Trophoblast cell (in vitro differentiated cells and primary cell): Measurements from ENCODE around the gene LDLRAD3.

Source experiments
- DNase-seq, 2 donors: peaks; one replicate each; pipeline ENCODE4 v3.0.0-alpha.2; 2016
- H2AFZ ChIP-seq: 2 replicates; pipeline ENCODE4 v1.6.1; 2013; ENCODE audit warnings: low read length, moderate library complexity, mild to moderate bottlenecking; ENCODE audit not compliant: insufficient read depth, poor library complexity
- H2AK5ac ChIP-seq: 2 replicates; pipeline ENCODE4 v1.6.1; 2013; ENCODE audit warnings: mild to moderate bottlenecking, low read length
- H2BK120ac ChIP-seq: 2 replicates; pipeline ENCODE4 v1.6.1; 2013; ENCODE audit warnings: low read length, mild to moderate bottlenecking, moderate library complexity; ENCODE audit not compliant: insufficient read depth, poor library complexity
- H2BK12ac ChIP-seq: 2 replicates; pipeline ENCODE4 v1.6.1; 2013; ENCODE audit warnings: mild to moderate bottlenecking, low read length, moderate library complexity
- H2BK5ac ChIP-seq: 2 replicates; pipeline ENCODE4 v1.6.1; 2013; ENCODE audit warnings: low read length, low read depth, moderate library complexity, mild to moderate bottlenecking; ENCODE audit not compliant: poor library complexity
- H3K14ac ChIP-seq: 2 replicates; pipeline ENCODE4 v1.6.1; 2013; ENCODE audit warnings: mild to moderate bottlenecking, low read length
- H3K18ac ChIP-seq: 2 replicates; pipeline ENCODE4 v1.6.1; 2013; ENCODE audit warnings: mild to moderate bottlenecking, low read length
- H3K23ac ChIP-seq: 2 replicates; pipeline ENCODE4 v1.6.1; 2013; ENCODE audit warnings: low read length
- H3K27ac ChIP-seq: 2 replicates; pipeline ENCODE4 v1.5.1; 2013; ENCODE audit warnings: low read depth, mild to moderate bottlenecking, inconsistent platforms, low read length, moderate library complexity
- H3K27me3 ChIP-seq: 2 replicates; pipeline ENCODE4 v1.6.1; 2013; ENCODE audit warnings: inconsistent platforms, mild to moderate bottlenecking, low read length, moderate library complexity; ENCODE audit not compliant: insufficient read depth
- H3K36me3 ChIP-seq, 2 experiments: 1 replicate in 1 of 2; 2 replicates in 1 of 2; pipeline ENCODE4 v1.6.1; 2013; ENCODE audit warnings: low read length in 2 of 2, mild to moderate bottlenecking in 2 of 2, moderate library complexity in 1 of 2; ENCODE audit not compliant: insufficient read depth in 2 of 2, control insufficient read depth in 1 of 2
- H3K4ac ChIP-seq: 2 replicates; pipeline ENCODE4 v1.6.1; 2013; ENCODE audit warnings: low read depth, mild to moderate bottlenecking, low read length, moderate library complexity
- H3K4me1 ChIP-seq, 2 experiments: 1 replicate in 1 of 2; 2 replicates in 1 of 2; pipeline ENCODE4 v1.6.1; 2013; ENCODE audit warnings: low read length in 2 of 2, mild to moderate bottlenecking in 2 of 2, moderate library complexity in 1 of 2; ENCODE audit not compliant: insufficient read depth in 2 of 2, control insufficient read depth in 1 of 2
- H3K4me2 ChIP-seq: 2 replicates; pipeline ENCODE4 v1.6.1; 2013; ENCODE audit warnings: inconsistent platforms, mild to moderate bottlenecking, low read length, moderate library complexity
- H3K4me3 ChIP-seq: 2 replicates; pipeline ENCODE4 v1.5.1; 2013; ENCODE audit warnings: mild to moderate bottlenecking, low read depth, low read length, inconsistent platforms
- H3K79me1 ChIP-seq: one replicate; pipeline ENCODE4 v1.6.1; 2013; ENCODE audit warnings: low read length
- H3K79me2 ChIP-seq: 2 replicates; pipeline ENCODE4 v1.6.1; 2013; ENCODE audit warnings: low read length, mild to moderate bottlenecking; ENCODE audit not compliant: control insufficient read depth, insufficient read depth, poor library complexity
- H3K9ac ChIP-seq: 2 replicates; pipeline ENCODE4 v1.6.1; 2013; ENCODE audit warnings: mild to moderate bottlenecking, low read length
- H3K9me3 ChIP-seq: 2 replicates; pipeline ENCODE4 v1.6.1; 2013; ENCODE audit warnings: low read depth, mild to moderate bottlenecking, control low read depth, inconsistent platforms, low read length; ENCODE audit not compliant: insufficient read depth
- H4K12ac ChIP-seq: 2 replicates; pipeline ENCODE4 v1.6.1; 2013; ENCODE audit warnings: low read depth, mild to moderate bottlenecking, low read length, moderate library complexity
- H4K8ac ChIP-seq: 2 replicates; pipeline ENCODE4 v1.6.1; 2013; ENCODE audit warnings: low read depth, mild to moderate bottlenecking, low read length, moderate library complexity
- H4K91ac ChIP-seq: one replicate; pipeline ENCODE4 v1.6.1; 2013; ENCODE audit warnings: low read depth, mild to moderate bottlenecking, low read length, moderate library complexity
- WGBS: extraction: QIAGEN DNeasy Blood & Tissue Kit; methylation state at CpG from one replicate; pipeline ENCODE4 v1.1.7; 2013; ENCODE audit warnings: missing lambda C conversion rate; ENCODE audit not compliant: insufficient read length, insufficient coverage; ENCODE audit errors: extremely low coverage; 5-methylcytosine and 5-hydroxymethylcytosine counted together

LDLRAD3 gene

GRCh38 chr11:36034551-36035331 lies 90.9 kb downstream of the LDLRAD3 start:
- Histone ChIP-seq H3K36me3 (no peaks in the 10 kb centered on the region), H2BK120ac (peak overlapping the region; percentile 100), H4K8ac (peak overlapping the region; percentile 74), H3K79me1 (peaks cover 31% of the 10 kb centered on the region), H3K27me3 (no peaks in the 10 kb centered on the region), H2AFZ (peak overlapping the region; percentile 47), H3K9me3 (peaks cover 3% of the 10 kb centered on the region), H3K14ac (peak overlapping the region; percentile 97), H3K4me2 (peak overlapping the region; percentile 16), H3K23ac (no peak overlapping the region), H3K4ac (peak overlapping the region; percentile 95), H3K9ac (no peak overlapping the region), H3K4me3 (no peak overlapping the region), H3K4me1 (peaks cover 40 to 48% of the 10 kb centered on the region in 2 experiments), H4K12ac (peak overlapping the region; percentile 68), H4K91ac (peak overlapping the region; percentile 99), H3K18ac (peak overlapping the region; percentile 91), H3K79me2 (peaks cover 4% of the 10 kb centered on the region), H2AK5ac (peak overlapping the region; percentile 99), H3K27ac (peak overlapping the region; percentile 98), H2BK5ac (peak overlapping the region; percentile 98), H2BK12ac (peak overlapping the region; percentile 100)
- WGBS = no CpG with 5 or more reads among the region's 11 CpGs
- peak; percentile 76 to 94 for DNase-seq

GRCh38 chr11:36035454-36035853 lies 91.6 kb downstream of the LDLRAD3 start:
- WGBS = no CpG with 5 or more reads among the region's 1 CpG
- Histone ChIP-seq H3K79me2 (peaks cover 4% of the 10 kb centered on the region), H3K14ac (peak overlapping the region; percentile 59), H3K27me3 (no peaks in the 10 kb centered on the region), H4K8ac (peak overlapping the region; percentile 3), H3K36me3 (no peaks in the 10 kb centered on the region), H3K23ac (no peak overlapping the region), H3K18ac (peak overlapping the region; percentile 83), H4K91ac (peak overlapping the region; percentile 97), H3K4me3 (no peak overlapping the region), H2AFZ (peak overlapping the region; percentile 47), H3K79me1 (peaks cover 32% of the 10 kb centered on the region), H2BK12ac (peak overlapping the region; percentile 98), H3K4me2 (peak overlapping the region; percentile 13), H2BK5ac (peak overlapping the region; percentile 97), H3K4me1 (peaks cover 32 to 41% of the 10 kb centered on the region in 2 experiments), H4K12ac (no peak overlapping the region), H3K9ac (no peak overlapping the region), H3K4ac (peak overlapping the region; percentile 82), H2BK120ac (peak overlapping the region; percentile 54), H3K9me3 (peaks cover 3% of the 10 kb centered on the region), H3K27ac (peak overlapping the region; percentile 98), H2AK5ac (peak overlapping the region; percentile 1)
- DNase-seq = no peak

- H2AFZ ChIP-seq = no peak overlapping the region
- no peak overlapping the region for H2BK5ac ChIP-seq
- no peaks in the 10 kb centered on the region for H3K27me3 ChIP-seq
- H3K18ac ChIP-seq = peak overlapping the region; percentile 36
- peak overlapping the region; percentile 13 for H3K4ac ChIP-seq
- H2BK120ac ChIP-seq = peak overlapping the region; percentile 57
- peak overlapping the region; percentile 81 for H4K91ac ChIP-seq
- H3K27ac ChIP-seq = no peak overlapping the region
- no peak overlapping the region for H4K12ac ChIP-seq
- peak overlapping the region; percentile 0 for H4K8ac ChIP-seq
- peak overlapping the region; percentile 5 for H2BK12ac ChIP-seq
- no CpG with 5 or more reads among the region's 9 CpGs for WGBS
- no peak overlapping the region for H3K9ac ChIP-seq
- H3K4me1 ChIP-seq = peaks cover 29 to 37% of the 10 kb centered on the region in 2 experiments
- H3K9me3 ChIP-seq = peaks cover 3% of the 10 kb centered on the region
- peak overlapping the region; percentile 16 for H2AK5ac ChIP-seq
- peaks cover 32% of the 10 kb centered on the region for H3K79me1 ChIP-seq
- H3K23ac ChIP-seq = no peak overlapping the region
- H3K79me2 ChIP-seq = peaks cover 4% of the 10 kb centered on the region
- H3K14ac ChIP-seq = peak overlapping the region; percentile 48
- no peak for DNase-seq
- no peaks in the 10 kb centered on the region for H3K36me3 ChIP-seq
- H3K4me2 ChIP-seq = no peak overlapping the region
- no peak overlapping the region for H3K4me3 ChIP-seq
These were observed 92.1 kb downstream of the LDLRAD3 start for GRCh38 chr11:36035999-36036398.

GRCh38 chr11:36037031-36037430 lies 93.2 kb downstream of the LDLRAD3 start:
- Histone ChIP-seq H4K91ac (peak overlapping the region; percentile 64), H3K14ac (peak overlapping the region; percentile 52), H2BK120ac (peak overlapping the region; percentile 89), H3K79me1 (peaks cover 31% of the 10 kb centered on the region), H2AFZ (no peak overlapping the region), H2BK5ac (peak overlapping the region; percentile 38), H3K18ac (peak overlapping the region; percentile 31), H3K27ac (no peak overlapping the region), H3K9ac (no peak overlapping the region), H2BK12ac (peak overlapping the region; percentile 5), H2AK5ac (peak overlapping the region; percentile 96), H3K27me3 (no peaks in the 10 kb centered on the region), H3K79me2 (peaks cover 4% of the 10 kb centered on the region), H3K4me1 (peaks cover 27 to 31% of the 10 kb centered on the region in 2 experiments), H3K23ac (no peak overlapping the region), H3K4me3 (no peak overlapping the region), H3K36me3 (no peaks in the 10 kb centered on the region), H3K4ac (no peak overlapping the region), H3K9me3 (peaks cover 3% of the 10 kb centered on the region), H3K4me2 (no peak overlapping the region), H4K12ac (no peak overlapping the region), H4K8ac (peak overlapping the region; percentile 2)
- WGBS = no CpG with 5 or more reads among the region's 7 CpGs
- no peak for DNase-seq
